ENCODE results near the gene SHCBP1L. TPM values are rescaled to one million over a fixed set of nuclear protein-coding genes. Genes with fewer than 3 reads are reported as not detected.

SHCBP1L gene
- total RNA-seq, 2 donors from 2014 or later, result not detected

GRCh38 chr1:182995894-182996293 lies 42.9 kb upstream of the SHCBP1L start:
- H3K27me3 ChIP-seq, result no peaks in the 10 kb centered on the region
- H3K9me3 ChIP-seq, result no peaks in the 10 kb centered on the region
- H3K4me1 ChIP-seq, result no peaks in the 10 kb centered on the region
- no peak overlapping the region for H3K27ac ChIP-seq
- no peak overlapping the region for H3K4me3 ChIP-seq
- intact Hi-C loops (cut with DNase I), result no loop called here
- TF ChIP-seq CTCF (IDR thresholded peaks at IDR 0.05), result no peak
- no peak for DNase-seq
- H3K9ac ChIP-seq (ENCODE audit: low read depth in 2 of 2, low read length in 2 of 2), result no peak overlapping the region
- no peaks in the 10 kb centered on the region for H3K36me3 ChIP-seq

DNA sequence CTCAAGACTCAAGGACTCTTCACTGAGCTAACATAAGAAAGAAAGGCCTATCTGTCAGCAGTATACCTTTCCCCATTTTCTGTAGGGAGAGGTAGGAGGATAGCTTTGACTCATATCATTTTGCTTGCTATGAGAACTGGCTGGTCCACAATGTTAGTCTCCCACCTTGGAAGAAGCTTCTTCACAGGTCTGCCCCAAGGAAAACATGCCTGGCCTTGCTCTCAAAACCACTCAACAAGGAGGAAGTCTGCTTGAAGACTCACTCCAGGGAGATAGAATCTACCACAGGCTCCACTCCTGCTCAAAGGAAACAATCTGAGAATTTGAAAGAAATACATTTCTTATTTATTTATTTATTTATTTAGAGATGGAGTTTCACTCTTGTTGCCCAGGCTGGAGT lies 40.8 kb upstream of the SHCBP1L start:
- TF ChIP-seq CTCF (IDR thresholded peaks at IDR 0.05), result no peak
- no peak for DNase-seq
- no peaks in the 10 kb centered on the region for H3K27me3 ChIP-seq
- no peaks in the 10 kb centered on the region for H3K36me3 ChIP-seq
- no peak overlapping the region for H3K4me3 ChIP-seq
- no peak overlapping the region for H3K27ac ChIP-seq
- no peaks in the 10 kb centered on the region for H3K9me3 ChIP-seq
- no peaks in the 10 kb centered on the region for H3K4me1 ChIP-seq
- intact Hi-C loops (cut with DNase I), result no loop called here
- no peak overlapping the region for H3K9ac ChIP-seq (ENCODE audit: low read depth in 2 of 2, low read length in 2 of 2)

- no peak for DNase-seq
- Histone ChIP-seq H3K4me1 (no peaks in the 10 kb centered on the region), H3K36me3 (no peaks in the 10 kb centered on the region), H3K27me3 (no peaks in the 10 kb centered on the region), H3K9me3 (no peaks in the 10 kb centered on the region), H3K9ac (ENCODE audit: low read depth in 2 of 2, low read length in 2 of 2) (no peak overlapping the region), H3K27ac (no peak overlapping the region), H3K4me3 (no peak overlapping the region)
- TF ChIP-seq CTCF (IDR thresholded peaks at IDR 0.05), result no peak
- intact Hi-C loops (cut with DNase I), result no loop called here
Observed at GRCh38 chr1:182990413-182991144, 37.6 kb upstream of the SHCBP1L start.

DNA sequence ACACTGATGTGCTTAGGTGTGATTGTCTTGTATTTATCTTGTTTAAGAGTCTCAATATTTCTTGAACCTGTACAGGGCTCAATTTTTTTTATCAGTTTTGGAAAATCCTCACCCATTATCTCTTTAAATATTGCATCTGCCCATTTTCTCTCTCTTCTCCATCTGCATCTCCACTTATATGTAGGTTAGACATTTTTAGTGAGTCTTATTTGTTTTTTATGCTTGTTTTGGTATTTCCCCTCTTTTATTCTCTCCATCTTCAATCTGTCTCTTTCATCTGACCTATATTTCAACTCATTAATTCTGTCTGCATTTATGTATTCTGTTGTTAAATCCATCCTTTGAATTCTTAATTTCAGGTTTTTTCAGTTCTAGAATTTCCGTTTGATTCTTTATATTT lies 32.9 kb upstream of the SHCBP1L start:
- Histone ChIP-seq H3K4me3 (no peak overlapping the region), H3K9me3 (no peaks in the 10 kb centered on the region), H3K4me1 (no peaks in the 10 kb centered on the region), H3K27ac (no peak overlapping the region), H3K9ac (ENCODE audit: low read depth in 2 of 2, low read length in 2 of 2) (no peak overlapping the region), H3K36me3 (no peaks in the 10 kb centered on the region), H3K27me3 (no peaks in the 10 kb centered on the region)
- intact Hi-C loops (cut with DNase I), result no loop called here
- no peak for DNase-seq
- TF ChIP-seq CTCF (IDR thresholded peaks at IDR 0.05), result no peak

DNA sequence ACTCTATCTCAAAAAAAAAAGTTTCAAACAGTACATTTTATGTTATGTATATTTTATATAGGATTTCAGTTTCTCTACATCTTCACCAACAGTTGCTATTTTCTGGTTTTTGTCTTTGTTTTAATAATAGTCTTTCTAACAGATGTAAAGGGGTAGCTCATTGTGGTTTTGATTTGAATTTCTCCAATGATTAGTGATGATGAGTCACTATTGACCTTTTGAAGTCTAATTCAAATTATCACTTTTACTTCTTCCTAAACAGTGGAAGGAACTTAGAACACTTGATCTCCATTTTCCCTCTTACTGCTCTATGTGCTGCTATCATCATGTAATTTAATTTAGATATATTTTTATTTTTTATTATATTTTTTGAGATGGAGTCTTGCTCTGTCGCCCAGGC lies 31.7 kb upstream of the SHCBP1L start:
- no peak for DNase-seq
- intact Hi-C loops (cut with DNase I), result no loop called here
- no peak overlapping the region for H3K4me3 ChIP-seq

More for the DNA sequence above, 31.7 kb upstream of the SHCBP1L start:
- no peaks in the 10 kb centered on the region for H3K27me3 ChIP-seq
- H3K9me3 ChIP-seq, result no peaks in the 10 kb centered on the region
- no peak overlapping the region for H3K9ac ChIP-seq (ENCODE audit: low read depth in 2 of 2, low read length in 2 of 2)
- H3K27ac ChIP-seq, result no peak overlapping the region
- H3K36me3 ChIP-seq, result no peaks in the 10 kb centered on the region
- H3K4me1 ChIP-seq, result no peaks in the 10 kb centered on the region
- no peak for TF ChIP-seq CTCF (IDR thresholded peaks at IDR 0.05)
